Adrenal gland (tissue), 12 donors: ENCODE data around the gene ANKRD16. TPM values are rescaled to one million over a fixed set of nuclear protein-coding genes. Genes with fewer than 3 reads are reported as not detected.
"Not testable (repeated sequence)": the region's sequence is repeated elsewhere in the genome, so short reads cannot be mapped to it uniquely, and the experiment has no call there.

Experiments
- DNase-seq, 7 donors: peaks; one replicate each; pipeline ENCODE4 v3.0.0-alpha.2; 2019 to 2020
- H3K27ac ChIP-seq, 5 donors: fragments of 200-600 bp; sonication (generic) in 4 of 5; 1 replicate in 3 of 5; 2 replicates in 2 of 5; pipeline versions ENCODE4 v1.5.1 to v1.8.0; 2016 to 2020; ENCODE audit warnings: mild to moderate bottlenecking in 1 of 5
- H3K27me3 ChIP-seq: fragments of 200-600 bp; 2 replicates; pipeline ENCODE4 v1.8.0; 2021
- H3K36me3 ChIP-seq, 2 donors: fragments of 200-600 bp; replicated peaks in 1 of 2; 1 replicate in 1 of 2; 2 replicates in 1 of 2; pipeline versions ENCODE4 v1.5.1 to v1.8.0; 2018 to 2022
- H3K4me1 ChIP-seq, 2 donors: fragments of 200-600 bp; replicated peaks in 1 of 2; 1 replicate in 1 of 2; 2 replicates in 1 of 2; pipeline versions ENCODE4 v1.5.1 to v1.8.0; 2018 to 2021
- H3K4me3 ChIP-seq, 4 donors: fragments of 200-600 bp; sonication (generic) in 3 of 4; one replicate each; pipeline ENCODE4 v1.5.1; 2016 to 2018
- H3K9me3 ChIP-seq, 3 donors: fragments of 200-600 bp; sonication (generic) in 1 of 3; replicated peaks in 1 of 3; 1 replicate in 2 of 3; 2 replicates in 1 of 3; pipeline versions ENCODE4 v1.5.1 to v1.8.0; 2016 to 2021
- CTCF ChIP-seq, 6 experiments: fragments of 450-650 bp in 4 of 6; fragments of 200-600 bp in 2 of 6; sonication (generic) in 1 of 6; IDR thresholded peaks; 1 replicate in 5 of 6; 2 replicates in 1 of 6; pipeline versions ENCODE4 v1.5.1 to v1.8.0; 2016 to 2021; ENCODE audit warnings: antibody characterized with exemption in 6 of 6, mild to moderate bottlenecking in 2 of 6, moderate library complexity in 1 of 6
- POLR2A ChIP-seq, 2 donors: fragments of 450-650 bp; IDR thresholded peaks; one replicate each; pipeline ENCODE4 v1.6.1; 2017; ENCODE audit warnings: antibody characterized with exemption in 2 of 2, mild to moderate bottlenecking in 2 of 2, moderate library complexity in 1 of 2
- WGBS, 4 donors: extraction: QIAGEN DNeasy Blood & Tissue Kit in 2 of 4; methylation state at CpG; one replicate each; pipeline versions ENCODE4 v1.1.5 to v1.1.7; 2013 to 2017; 5-methylcytosine and 5-hydroxymethylcytosine counted together
- intact Hi-C, 2 donors: fragments of 100-400 bp; cut with DNase I; formaldehyde crosslinking; loops; one replicate each; pipeline versions ENCODE4 v1.14.1 to v1.15.0; 2022 to 2023
- polyA plus RNA-seq, 3 donors: library from polyadenylated mRNA; stranded (reverse); fragments of 200-250 nt in 2 of 3; fragments of 350-450 nt in 1 of 3; fragmentation: Illumina TruSeq in 1 of 3; extraction: RNeasy Lipid Tissue Mini Kit (QIAGEN cat#74804) in 1 of 3; gene quantifications; one replicate each; pipeline ENCODE4 v1.2.3, GENCODE V29; 2013 to 2014
- total RNA-seq, 9 donors: library from RNA; depleted of rRNA in 4 of 9; stranded (reverse); fragments of >200 nt in 4 of 9; fragments of 120-200 nt in 1 of 9; fragmentation: NEBNext Ultra II Directional in 1 of 9; extraction: Animal tissue kit (Norgen Biotek cat#: 25700) in 1 of 9; gene quantifications; one replicate each; pipeline versions ENCODE4 v1.1.0 to v1.2.4, GENCODE V29; 2013 to 2023
- donor health status: healthy with polysubstance abuse.
- donor health status: Bipolar disorder and iron deficiency.
- donor health status: DM: yes; HTN: yes; CAD: no.
- donor health status: DM: no; HTN: no; CAD: no.
- donor health status: DM: no; HTN: no; CAD: no.
- donor health status: DM: yes; HTN: yes; CAD: no.

Gene ANKRD16
- total and polyA plus RNA-seq, 12 donors = 4.0 to 12.4 (median 6.8) TPM

DNA sequence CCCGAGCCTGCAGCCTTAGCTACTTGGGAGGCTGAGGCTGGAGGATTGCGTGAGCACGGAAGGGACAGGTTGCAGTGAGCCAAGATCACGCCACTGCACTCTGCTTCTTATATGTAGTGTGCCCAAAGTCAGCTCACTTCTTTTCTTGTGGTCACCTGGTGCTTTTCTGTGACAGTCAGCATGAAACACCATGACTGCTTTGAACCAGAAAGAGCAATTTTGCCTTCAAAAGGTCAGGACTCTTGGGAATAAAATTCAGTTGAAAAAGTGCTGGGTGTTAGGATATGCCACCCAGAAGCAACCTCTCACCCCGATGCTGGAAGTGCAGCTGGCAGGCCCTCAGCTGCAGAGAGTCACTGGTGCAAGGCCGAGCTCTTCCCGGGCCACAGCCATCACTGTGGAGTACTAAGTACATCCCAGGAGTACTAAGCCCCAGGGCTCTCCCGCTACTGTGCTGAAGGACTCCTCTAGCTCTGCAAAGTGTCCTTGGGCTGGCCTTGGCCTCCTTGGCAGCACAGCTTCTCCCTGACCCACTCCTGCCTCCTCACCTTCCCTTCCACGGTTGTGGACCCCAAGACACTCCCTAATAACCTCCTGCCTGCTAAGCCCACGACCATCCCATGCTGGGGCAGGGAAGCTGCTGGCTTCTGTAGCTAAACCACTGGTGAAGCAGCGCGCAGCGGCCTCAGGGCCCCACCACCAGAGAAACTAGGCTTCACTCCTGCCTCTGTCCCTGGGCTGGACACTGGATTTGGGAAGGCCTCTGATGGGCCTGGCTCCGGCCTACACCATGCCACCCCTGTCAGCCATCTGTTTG, 58.9 kb downstream of the ANKRD16 start:
- intact Hi-C loops = no loop called here
- no peak overlapping the region for H3K4me3 ChIP-seq
- H3K27ac ChIP-seq = no peak overlapping the region
- no peaks in the 10 kb centered on the region for H3K36me3 ChIP-seq
- no peaks in the 10 kb centered on the region for H3K4me1 ChIP-seq
- TF ChIP-seq POLR2A (IDR thresholded peaks at IDR 0.05) = no peak
- TF ChIP-seq CTCF (IDR thresholded peaks at IDR 0.05) = no peak
- no peaks in the 10 kb centered on the region for H3K27me3 ChIP-seq
- DNase-seq = no peak
- 78 to 82% (median 81%) methylated on average over 12 to 14 of the region's 14 CpGs for WGBS, 4 donors
- H3K9me3 ChIP-seq = no peaks in the 10 kb centered on the region

DNA sequence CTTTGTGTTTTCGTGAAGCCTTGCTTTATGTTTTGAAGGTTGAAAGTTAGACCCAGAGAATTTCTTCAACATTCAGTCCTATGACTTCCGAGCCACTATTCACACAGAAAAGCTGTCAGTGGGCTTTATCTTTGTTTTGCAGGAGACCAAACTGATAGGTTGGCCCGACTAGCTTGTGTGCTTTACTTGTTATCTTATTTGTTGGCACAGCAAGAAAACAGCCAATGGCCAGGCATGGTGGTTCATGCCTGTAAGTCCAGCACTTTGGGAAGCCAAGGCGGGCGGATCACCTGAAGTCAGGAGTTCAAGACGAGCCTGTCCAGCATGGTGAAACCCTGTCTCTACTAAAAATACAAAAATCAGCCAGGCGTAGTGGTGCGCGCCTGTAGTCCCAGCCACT, 60.4 kb downstream of the ANKRD16 start:
- TF ChIP-seq CTCF (IDR thresholded peaks at IDR 0.05) = no peak
- no peak for TF ChIP-seq POLR2A (IDR thresholded peaks at IDR 0.05)
- no peaks in the 10 kb centered on the region for H3K9me3 ChIP-seq
- H3K4me1 ChIP-seq = no peaks in the 10 kb centered on the region
- no peak for DNase-seq
- no peak overlapping the region for H3K4me3 ChIP-seq
- no peaks in the 10 kb centered on the region for H3K27me3 ChIP-seq
- WGBS, 4 donors = 83 to 93% (median 88%) methylated on average over 9 of the region's 9 CpGs
- no peaks in the 10 kb centered on the region for H3K36me3 ChIP-seq
- intact Hi-C loops = loop anchor here in 1 of 2 donors (10.0 kb wide), 1 partner anchor 46 kb away; no protein-coding TSS in a partner anchor
- no peak overlapping the region for H3K27ac ChIP-seq

DNA sequence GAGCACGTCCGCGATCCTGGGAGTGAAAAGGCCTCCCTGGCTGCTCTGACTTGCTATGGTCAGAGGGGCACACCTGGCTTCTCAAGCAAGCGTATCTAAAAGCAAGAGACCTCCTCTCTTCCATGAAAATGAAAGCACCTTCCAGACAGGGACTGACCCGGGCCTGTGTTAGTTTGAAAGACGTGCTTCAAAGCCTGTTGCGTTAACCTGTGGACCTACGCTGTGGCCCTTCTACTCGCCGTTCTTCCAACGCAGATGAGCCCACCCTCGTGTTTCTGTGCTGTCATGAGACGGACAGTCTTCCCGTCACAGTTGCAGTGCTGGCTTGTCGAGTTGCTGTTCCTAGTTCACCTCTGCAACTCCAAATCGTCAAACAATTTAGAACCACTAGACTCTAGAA, 61.0 kb downstream of the ANKRD16 start:
- Histone ChIP-seq H3K36me3 (no peaks in the 10 kb centered on the region), H3K9me3 (no peaks in the 10 kb centered on the region), H3K27me3 (no peaks in the 10 kb centered on the region), H3K4me3 (no peak overlapping the region), H3K4me1 (no peaks in the 10 kb centered on the region), H3K27ac (no peak overlapping the region)
- WGBS, 4 donors = 89 to 92% (median 91%) methylated on average over 16 of the region's 16 CpGs
- intact Hi-C loops = loop anchor here in 1 of 2 donors (10.0 kb wide), 1 partner anchor 46 kb away; no protein-coding TSS in a partner anchor
- no peak for DNase-seq
- TF ChIP-seq POLR2A (IDR thresholded peaks at IDR 0.05) (no peak), CTCF (IDR thresholded peaks at IDR 0.05) (no peak)

- Histone ChIP-seq H3K36me3 (no peaks in the 10 kb centered on the region), H3K27me3 (no peaks in the 10 kb centered on the region), H3K9me3 (no peaks in the 10 kb centered on the region), H3K27ac (no peak overlapping the region), H3K4me3 (no peak overlapping the region), H3K4me1 (no peaks in the 10 kb centered on the region)
- no peak for DNase-seq
- intact Hi-C loops = loop anchor here in 1 of 2 donors (10.0 kb wide), 1 partner anchor 47 kb away; no protein-coding TSS in a partner anchor
- no peak for TF ChIP-seq CTCF (IDR thresholded peaks at IDR 0.05)
- no peak for TF ChIP-seq POLR2A (IDR thresholded peaks at IDR 0.05)
- WGBS, 4 donors = 83 to 90% (median 86%) methylated on average over 6 of the region's 6 CpGs
Measured at GRCh38 chr10:5827841-5828240, 61.9 kb downstream of the ANKRD16 start.

DNA sequence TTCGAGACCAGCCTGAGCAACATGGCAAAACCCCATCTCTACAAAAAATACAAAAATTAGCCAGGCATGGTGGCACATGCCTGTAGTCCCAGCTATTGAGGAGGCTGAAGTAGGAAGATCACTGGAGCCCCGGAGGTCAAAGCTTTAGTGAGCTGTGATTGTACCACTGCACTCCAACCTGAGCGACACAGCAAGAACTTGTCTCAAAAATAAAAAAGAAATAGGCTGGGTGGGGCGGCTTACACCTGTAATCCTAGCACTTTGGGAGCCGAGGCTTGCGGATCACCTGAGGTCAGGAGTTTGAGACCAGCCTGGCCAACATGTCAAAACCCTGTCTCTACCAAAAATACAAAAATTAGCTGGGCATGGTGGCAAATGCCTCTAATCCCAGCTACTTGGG, 63.2 kb downstream of the ANKRD16 start:
- H3K27me3 ChIP-seq, DNase-seq, H3K36me3 ChIP-seq, H3K4me1 ChIP-seq, H3K9me3 ChIP-seq, H3K4me3 ChIP-seq, H3K27ac ChIP-seq: not testable (repeated sequence)
- 87 to 95% (median 92%) methylated on average over 6 of the region's 6 CpGs for WGBS, 4 donors
- intact Hi-C loops = loop anchor here in 1 of 2 donors (10.0 kb wide), 1 partner anchor 48 kb away; no protein-coding TSS in a partner anchor
